IMR-90 (cell line): Measurements from ENCODE around the gene PLA2G4E. TPM values are rescaled to one million over a fixed set of nuclear protein-coding genes. Genes with fewer than 3 reads are reported as not detected.

Experiments used
- ATAC-seq: fragments of 200-7000 bp; cut with Tn5 transposase; 2 replicates; pipeline ENCODE4 v1.9.1; 2020; ENCODE audit warnings: low read depth, mild to moderate bottlenecking, moderate library complexity
- BruUV-seq: library from RNA; stranded (reverse); fragments of 400-500 nt; replicated peaks from 2 replicates; lab custom pipeline; 2021; lab: Mats Ljungman, UMichigan
- CTCF ChIA-PET: fragments of 300-600 bp; formaldehyde crosslinking; extraction: SDS; loops from one replicate; lab custom pipeline; 2021; ENCODE audit warnings: antibody characterized with exemption; lab: Yijun Ruan, JAX
- POLR2A ChIA-PET: fragments of 300-600 bp; sonication (Branson Sonifier 250); formaldehyde crosslinking; loops from one replicate; lab custom pipeline; 2022; ENCODE audit warnings: antibody characterized with exemption; ENCODE audit not compliant: unreplicated experiment; lab: Charles Lee
- DNase-seq: peaks from one replicate; pipeline ENCODE4 v3.0.0; 2013
- H2AFZ ChIP-seq: replicated peaks from 2 replicates; pipeline ENCODE3; 2013; ENCODE audit warnings: low read length, mild to moderate bottlenecking; ENCODE audit not compliant: poor library complexity
- H2AK5ac ChIP-seq: 2 replicates; pipeline ENCODE4 v1.6.1; 2013; ENCODE audit warnings: low read depth, low read length, inconsistent platforms
- H2AK9ac ChIP-seq: replicated peaks from 2 replicates; pipeline ENCODE3; 2013; ENCODE audit warnings: mild to moderate bottlenecking, low read depth, low read length, moderate library complexity; ENCODE audit not compliant: poor library complexity
- H2BK120ac ChIP-seq: 2 replicates; pipeline ENCODE4 v1.6.1; 2013; ENCODE audit warnings: low read depth, low read length, inconsistent platforms
- H2BK15ac ChIP-seq: 3 replicates; pipeline ENCODE4 v1.6.1; 2013; ENCODE audit warnings: low read depth, low read length, inconsistent platforms
- H2BK20ac ChIP-seq: 2 replicates; pipeline ENCODE4 v1.6.1; 2013; ENCODE audit warnings: low read depth, mild to moderate bottlenecking, inconsistent platforms, low read length, moderate library complexity
- H2BK5ac ChIP-seq: 2 replicates; pipeline ENCODE4 v1.6.1; 2013; ENCODE audit warnings: mild to moderate bottlenecking, low read depth, low read length, inconsistent platforms; ENCODE audit not compliant: poor library complexity, severe bottlenecking
- H3K14ac ChIP-seq: replicated peaks from 2 replicates; pipeline ENCODE4 v1.6.1; 2013; ENCODE audit warnings: low read depth, low read length, inconsistent platforms
- H3K18ac ChIP-seq: 2 replicates; pipeline ENCODE4 v1.6.1; 2013; ENCODE audit warnings: low read depth, low read length, control low read depth
- H3K23ac ChIP-seq: 2 replicates; pipeline ENCODE4 v1.6.1; 2013; ENCODE audit warnings: low read depth, low read length, inconsistent platforms
- H3K27ac ChIP-seq: 2 replicates; pipeline ENCODE4 v1.5.1; 2013; ENCODE audit warnings: mild to moderate bottlenecking, control low read depth, low read length; ENCODE audit not compliant: insufficient read depth
- H3K27me3 ChIP-seq: 2 replicates; pipeline ENCODE4 v1.6.1; 2013; ENCODE audit warnings: low read length; ENCODE audit not compliant: control insufficient read depth, insufficient read depth
- H3K36me3 ChIP-seq: 2 replicates; pipeline ENCODE4 v1.6.1; 2013; ENCODE audit warnings: low read length, mixed read lengths; ENCODE audit not compliant: control insufficient read depth, insufficient read depth
- H3K4ac ChIP-seq: 2 replicates; pipeline ENCODE4 v1.6.1; 2013; ENCODE audit warnings: low read depth, low read length, inconsistent platforms
- H3K4me1 ChIP-seq: 2 replicates; pipeline ENCODE4 v1.6.1; 2013; ENCODE audit warnings: low read length, mixed read lengths; ENCODE audit not compliant: control insufficient read depth, insufficient read depth
- H3K4me2 ChIP-seq: 2 replicates; pipeline ENCODE4 v1.6.1; 2013; ENCODE audit warnings: low read depth, mild to moderate bottlenecking, control low read depth, low read length, moderate library complexity
- H3K4me3 ChIP-seq: 2 replicates; pipeline ENCODE4 v1.5.1; 2013; ENCODE audit warnings: low read depth, mild to moderate bottlenecking, control low read depth, low read length, moderate library complexity; ENCODE audit not compliant: insufficient read depth
- H3K56ac ChIP-seq: 2 replicates; pipeline ENCODE4 v1.6.1; 2013; ENCODE audit warnings: low read length, inconsistent platforms; ENCODE audit not compliant: insufficient read depth; ENCODE audit errors: extremely low read depth
- H3K79me1 ChIP-seq, 2 experiments: 2 replicates each; pipeline ENCODE4 v1.6.1; 2013; ENCODE audit warnings: low read length in 2 of 2, inconsistent platforms in 1 of 2, low read depth in 1 of 2
- H3K9ac ChIP-seq: 2 replicates; pipeline ENCODE4 v1.6.1; 2013; ENCODE audit warnings: low read depth, low read length, control low read depth
- H3K9me1 ChIP-seq: 2 replicates; pipeline ENCODE4 v1.6.1; 2013; ENCODE audit warnings: low read length, inconsistent platforms; ENCODE audit not compliant: insufficient read depth
- H3K9me3 ChIP-seq: 2 replicates; pipeline ENCODE4 v1.6.1; 2013; ENCODE audit warnings: low read length; ENCODE audit not compliant: control insufficient read depth, insufficient read depth
- H4K20me1 ChIP-seq: 2 replicates; pipeline ENCODE4 v1.6.1; 2013; ENCODE audit warnings: low read length, inconsistent platforms; ENCODE audit not compliant: insufficient read depth
- H4K5ac ChIP-seq: 2 replicates; pipeline ENCODE4 v1.6.1; 2013; ENCODE audit warnings: mild to moderate bottlenecking, low read depth, low read length, control low read depth
- H4K8ac ChIP-seq, 2 experiments: 2 replicates each; pipeline ENCODE4 v1.6.1; 2013; ENCODE audit warnings: low read depth in 2 of 2, low read length in 2 of 2, control low read depth in 1 of 2, inconsistent platforms in 1 of 2
- H4K91ac ChIP-seq: 2 replicates; pipeline ENCODE4 v1.6.1; 2013; ENCODE audit warnings: low read depth, low read length, inconsistent platforms; ENCODE audit not compliant: insufficient read depth
- FOS ChIP-seq: fragments of 150-350 bp; IDR thresholded peaks from 2 replicates; pipeline ENCODE4 v1.6.1; 2016; ENCODE audit warnings: low read depth, low read length
- MAFK ChIP-seq: IDR thresholded peaks from 2 replicates; pipeline ENCODE4 v1.6.1; 2012; ENCODE audit warnings: low read depth, low read length, improper control_type of control experiment
- WGBS, 2 experiments: methylation state at CpG; one replicate each; pipeline versions ENCODE4 v1.1.5 to v1.1.7; 2013; ENCODE audit warnings: missing lambda C conversion rate in 2 of 2; ENCODE audit not compliant: insufficient read length in 1 of 2; ENCODE audit errors: extremely low coverage in 2 of 2; 5-methylcytosine and 5-hydroxymethylcytosine counted together
- dilution Hi-C: fragments of 300-500 bp; cut with HindIII; formaldehyde crosslinking; loops from one replicate; pipeline ENCODE4 v1.14.3; 2018; ENCODE audit warnings: low sequenced_read_pairs; ENCODE audit not compliant: unreplicated experiment
- in situ Hi-C: fragments of 300-500 bp; cut with MboI; formaldehyde crosslinking; loops from 3 replicates; pipeline ENCODE4 v1.14.3; 2019; ENCODE audit warnings: low sequenced_read_pairs, inconsistent platforms, mixed read lengths
- intact Hi-C: fragments of 100-400 bp; cut with micrococcal nuclease; formaldehyde crosslinking; loops from 2 replicates; pipeline ENCODE4 v1.10.0; 2022
- polyA plus RNA-seq, 3 experiments: library from polyadenylated mRNA; depleted of rRNA; stranded (reverse); fragments of >200 nt; gene quantifications; 2 replicates each; pipeline ENCODE4 v1.2.3, GENCODE V29; 2012; ENCODE audit warnings: low replicate concordance in 1 of 3
- total RNA-seq: library from RNA; depleted of rRNA; stranded (reverse); fragments of >200 nt; gene quantifications from 2 replicates; pipeline ENCODE4 v1.2.3, GENCODE V29; 2012
- TF ChIP-seq, protein P1 (sequence below): conservative IDR thresholded peaks from 2 replicates; pipeline ENCODE4 v1.5.1; 2012; ENCODE audit warnings: mild to moderate bottlenecking, low read depth, low read length, improper control_type of control experiment
- TF ChIP-seq, protein P2 (sequence below): fragments of 150-350 bp; IDR thresholded peaks from 2 replicates; pipeline ENCODE4 v1.6.1; 2016; ENCODE audit warnings: low read depth, mild to moderate bottlenecking, low read length, moderate library complexity, borderline replicate concordance

PLA2G4E gene
- total and polyA plus RNA-seq, 2 of the 4 experiments (the other 2 are of a cell fraction) = not detected

GRCh38 chr15:42069025-42069424 lies 48.2 kb upstream of the PLA2G4E start:
- H2BK5ac ChIP-seq = no peak overlapping the region
- H3K4ac ChIP-seq = no peak overlapping the region
- H2BK15ac ChIP-seq = no peak overlapping the region
- H3K4me3 ChIP-seq = no peak overlapping the region
- H2BK120ac ChIP-seq = no peak overlapping the region
- no peak overlapping the region for H4K5ac ChIP-seq
- H3K4me2 ChIP-seq = no peak overlapping the region
- no peak overlapping the region for H4K8ac ChIP-seq
- no peaks in the 10 kb centered on the region for H4K20me1 ChIP-seq
- ChIA-PET CTCF (no interaction called here), POLR2A (no interaction called here)
- WGBS, 2 experiments = 69% methylated on average over 3 of the region's 7 CpGs; no CpG with 5 or more reads in 1 of the 2 experiments
- H3K9ac ChIP-seq = no peak overlapping the region
- H3K27ac ChIP-seq = no peak overlapping the region
- in situ Hi-C loops (no loop called here), intact Hi-C loops (no loop called here), dilution Hi-C loops (no loop called here)
- no peak overlapping the region for H2BK20ac ChIP-seq
- H2AK5ac ChIP-seq = no peak overlapping the region
- no peaks in the 10 kb centered on the region for H3K36me3 ChIP-seq
- no peak overlapping the region for H2AK9ac ChIP-seq
- H2AFZ ChIP-seq = no peak overlapping the region
- TF ChIP-seq, protein P1, sequence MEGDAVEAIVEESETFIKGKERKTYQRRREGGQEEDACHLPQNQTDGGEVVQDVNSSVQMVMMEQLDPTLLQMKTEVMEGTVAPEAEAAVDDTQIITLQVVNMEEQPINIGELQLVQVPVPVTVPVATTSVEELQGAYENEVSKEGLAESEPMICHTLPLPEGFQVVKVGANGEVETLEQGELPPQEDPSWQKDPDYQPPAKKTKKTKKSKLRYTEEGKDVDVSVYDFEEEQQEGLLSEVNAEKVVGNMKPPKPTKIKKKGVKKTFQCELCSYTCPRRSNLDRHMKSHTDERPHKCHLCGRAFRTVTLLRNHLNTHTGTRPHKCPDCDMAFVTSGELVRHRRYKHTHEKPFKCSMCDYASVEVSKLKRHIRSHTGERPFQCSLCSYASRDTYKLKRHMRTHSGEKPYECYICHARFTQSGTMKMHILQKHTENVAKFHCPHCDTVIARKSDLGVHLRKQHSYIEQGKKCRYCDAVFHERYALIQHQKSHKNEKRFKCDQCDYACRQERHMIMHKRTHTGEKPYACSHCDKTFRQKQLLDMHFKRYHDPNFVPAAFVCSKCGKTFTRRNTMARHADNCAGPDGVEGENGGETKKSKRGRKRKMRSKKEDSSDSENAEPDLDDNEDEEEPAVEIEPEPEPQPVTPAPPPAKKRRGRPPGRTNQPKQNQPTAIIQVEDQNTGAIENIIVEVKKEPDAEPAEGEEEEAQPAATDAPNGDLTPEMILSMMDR = no peak
- TF ChIP-seq, protein P2, sequence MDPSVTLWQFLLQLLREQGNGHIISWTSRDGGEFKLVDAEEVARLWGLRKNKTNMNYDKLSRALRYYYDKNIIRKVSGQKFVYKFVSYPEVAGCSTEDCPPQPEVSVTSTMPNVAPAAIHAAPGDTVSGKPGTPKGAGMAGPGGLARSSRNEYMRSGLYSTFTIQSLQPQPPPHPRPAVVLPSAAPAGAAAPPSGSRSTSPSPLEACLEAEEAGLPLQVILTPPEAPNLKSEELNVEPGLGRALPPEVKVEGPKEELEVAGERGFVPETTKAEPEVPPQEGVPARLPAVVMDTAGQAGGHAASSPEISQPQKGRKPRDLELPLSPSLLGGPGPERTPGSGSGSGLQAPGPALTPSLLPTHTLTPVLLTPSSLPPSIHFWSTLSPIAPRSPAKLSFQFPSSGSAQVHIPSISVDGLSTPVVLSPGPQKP = no peak
- no peak for TF ChIP-seq FOS
- no peak for TF ChIP-seq MAFK
- BruUV-seq = no TSS peak
- peaks cover 58% of the 10 kb centered on the region for H3K27me3 ChIP-seq
- no peaks in the 10 kb centered on the region for H3K9me1 ChIP-seq
- no peak overlapping the region for H3K14ac ChIP-seq
- H3K79me1 ChIP-seq = no peaks in the 10 kb centered on the region
- DNase-seq (no peak), ATAC-seq (no peak)
- H3K23ac ChIP-seq = no peak overlapping the region
- H4K91ac ChIP-seq = no peak overlapping the region
- H3K9me3 ChIP-seq = peaks cover 1% of the 10 kb centered on the region; the same call in 1 of the 2 replicates
- no peak overlapping the region for H3K18ac ChIP-seq
- H3K4me1 ChIP-seq = 0 out of 2 replicates have a peak, but pooled peaks cover 2% of the 10 kb centered on the region
- no peak overlapping the region for H3K56ac ChIP-seq
